WTC11 (cell line): ENCODE data around the gene ITIH5. TPM values are rescaled to one million over a fixed set of nuclear protein-coding genes. Genes with fewer than 3 reads are reported as not detected.

Experiments
- ATAC-seq: fragments of 200-7000 bp; cut with Tn5 transposase; 2 replicates; pipeline ENCODE4 v1.10.0; 2021; ENCODE audit warnings: mild to moderate bottlenecking, moderate library complexity
- CTCF ChIA-PET: fragments of 300-600 bp; sonication (Branson Sonifier 250); formaldehyde crosslinking; loops from one replicate; lab custom pipeline; 2021; ENCODE audit warnings: antibody characterized with exemption; lab: Charles Lee
- POLR2A ChIA-PET: fragments of 350-600 bp; sonication (Branson Sonifier 250); formaldehyde crosslinking; loops from one replicate; lab custom pipeline; 2021; ENCODE audit warnings: antibody characterized with exemption; lab: Charles Lee
- DNase-seq: peaks from one replicate; pipeline ENCODE4 v3.0.0; 2021; ENCODE audit warnings: low spot score
- H3K27ac Mint-ChIP-seq: 2 replicates; pipeline ENCODE4 v1.8.0; 2021; ENCODE audit warnings: mixed read lengths
- H3K27me3 Mint-ChIP-seq: 2 replicates; pipeline ENCODE4 v1.8.0; 2021; ENCODE audit warnings: low read depth, mild to moderate bottlenecking, moderate library complexity, mixed read lengths
- H3K36me3 Mint-ChIP-seq: 2 replicates; pipeline ENCODE4 v1.8.0; 2021; ENCODE audit warnings: mixed read lengths
- H3K4me1 Mint-ChIP-seq: 2 replicates; pipeline ENCODE4 v1.8.0; 2022; ENCODE audit warnings: mixed read lengths
- H3K4me3 Mint-ChIP-seq: 2 replicates; pipeline ENCODE4 v1.8.0; 2021; ENCODE audit warnings: mild to moderate bottlenecking, moderate library complexity, mixed read lengths
- H3K9me3 Mint-ChIP-seq: 2 replicates; pipeline ENCODE4 v1.8.0; 2021; ENCODE audit warnings: mixed read lengths
- ESRRA ChIP-seq: sonication (generic); formaldehyde crosslinking; IDR thresholded peaks from 2 replicates; pipeline ENCODE4 v1.8.1; 2022; ENCODE audit warnings: mild to moderate bottlenecking, missing genetic modification reagents, borderline replicate concordance
- GTF2I ChIP-seq: fragments of 250-450 bp; sonication (Bioruptor Pico); conservative IDR thresholded peaks from 2 replicates; pipeline ENCODE4 v1.4.0; 2021; ENCODE audit warnings: mild to moderate bottlenecking
- IRF2 ChIP-seq: sonication (generic); formaldehyde crosslinking; IDR thresholded peaks from 2 replicates; pipeline ENCODE4 v1.8.0; 2022; ENCODE audit warnings: low read depth, missing genetic modification reagents, borderline replicate concordance
- NR2C2 ChIP-seq: sonication (generic); formaldehyde crosslinking; IDR thresholded peaks from 2 replicates; pipeline ENCODE4 v1.8.0; 2022; ENCODE audit warnings: mild to moderate bottlenecking, missing genetic modification reagents
- SOX15 ChIP-seq: fragments of 250-450 bp; sonication (Bioruptor Pico); IDR thresholded peaks from 2 replicates; pipeline ENCODE4 v1.9.0; 2021; ENCODE audit warnings: mild to moderate bottlenecking
- TCF7 ChIP-seq: sonication (generic); formaldehyde crosslinking; IDR thresholded peaks from 2 replicates; pipeline ENCODE4 v1.8.0; 2022; ENCODE audit warnings: mild to moderate bottlenecking, low read depth, missing genetic modification reagents, moderate library complexity
- TEAD1 ChIP-seq: sonication (generic); formaldehyde crosslinking; IDR thresholded peaks from 2 replicates; pipeline ENCODE4 v1.8.0; 2022; ENCODE audit warnings: mild to moderate bottlenecking, missing genetic modification reagents
- ZNF121 ChIP-seq: sonication (generic); formaldehyde crosslinking; IDR thresholded peaks from 2 replicates; pipeline ENCODE4 v1.8.0; 2023; ENCODE audit warnings: missing genetic modification reagents
- ZNF138 ChIP-seq: sonication (generic); formaldehyde crosslinking; conservative IDR thresholded peaks from 2 replicates; pipeline ENCODE4 v1.8.1; 2022; ENCODE audit warnings: mild to moderate bottlenecking, moderate library complexity, missing genetic modification reagents
- ZNF416 ChIP-seq: fragments of 250-450 bp; sonication (Bioruptor Pico); IDR thresholded peaks from 2 replicates; pipeline ENCODE4 v1.9.0; 2021; ENCODE audit warnings: mild to moderate bottlenecking, inconsistent platforms
- ZNF423 ChIP-seq: fragments of 250-450 bp; sonication (Bioruptor Pico); IDR thresholded peaks from 2 replicates; pipeline ENCODE4 v2.1.2; 2022; ENCODE audit warnings: mild to moderate bottlenecking, moderate library complexity
- total RNA-seq: library from RNA; stranded (reverse); gene quantifications from 3 replicates; pipeline ENCODE4 v1.2.3, GENCODE V29; 2021
- TF ChIP-seq, protein P1 (sequence below): sonication (generic); formaldehyde crosslinking; IDR thresholded peaks from 2 replicates; pipeline ENCODE4 v1.8.0; 2023; ENCODE audit warnings: mild to moderate bottlenecking, missing genetic modification reagents
- TF ChIP-seq, protein P2 (sequence below): fragments of 250-450 bp; sonication (Bioruptor Pico); IDR thresholded peaks from 2 replicates; pipeline ENCODE4 v1.9.0; 2021; ENCODE audit warnings: moderate library complexity, mild to moderate bottlenecking, inconsistent platforms, borderline replicate concordance
- TF ChIP-seq, protein P3 (sequence below): fragments of 250-450 bp; sonication (Bioruptor Pico); IDR thresholded peaks from 2 replicates; pipeline ENCODE4 v1.9.0; 2021; ENCODE audit warnings: mild to moderate bottlenecking, borderline replicate concordance
- TF ChIP-seq, protein P4 (sequence below): sonication (generic); formaldehyde crosslinking; IDR thresholded peaks from 2 replicates; pipeline ENCODE4 v1.8.0; 2022; ENCODE audit warnings: mild to moderate bottlenecking, missing genetic modification reagents
- TF ChIP-seq, protein P5 (sequence below): fragments of 250-450 bp; sonication (Bioruptor Pico); IDR thresholded peaks from 2 replicates; pipeline ENCODE4 v1.9.0; 2021; ENCODE audit warnings: mild to moderate bottlenecking

ITIH5 gene
- total RNA-seq, 1 experiment from 2014 or later, result 3.1 TPM

DNA sequence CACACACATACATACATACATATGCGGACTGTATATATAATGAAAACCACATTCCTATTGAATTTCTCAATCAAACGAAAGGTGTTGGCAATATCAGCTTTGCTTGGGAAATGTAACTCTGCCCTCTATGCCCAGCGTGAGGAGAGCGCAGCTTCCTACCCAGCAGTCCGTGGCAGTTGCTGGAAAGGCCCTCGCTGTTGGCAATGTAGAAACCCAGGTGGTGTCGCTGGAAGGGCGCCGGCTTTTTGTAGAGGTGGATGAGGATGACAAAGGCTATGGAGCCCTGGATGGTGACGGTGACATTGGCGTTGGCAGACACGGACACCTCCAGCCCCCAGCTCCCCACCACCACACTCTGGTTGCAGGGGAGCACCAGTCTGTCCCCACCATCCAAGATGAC, 100.9 kb downstream of the ITIH5 start:
- no peaks in the 10 kb centered on the region for H3K36me3 Mint-ChIP-seq
- no peak for TF ChIP-seq ZNF121 (CRISPR knock-in tag)
- no peak for TF ChIP-seq ZNF416 (CRISPR knock-in tag)
- TF ChIP-seq, protein P1, sequence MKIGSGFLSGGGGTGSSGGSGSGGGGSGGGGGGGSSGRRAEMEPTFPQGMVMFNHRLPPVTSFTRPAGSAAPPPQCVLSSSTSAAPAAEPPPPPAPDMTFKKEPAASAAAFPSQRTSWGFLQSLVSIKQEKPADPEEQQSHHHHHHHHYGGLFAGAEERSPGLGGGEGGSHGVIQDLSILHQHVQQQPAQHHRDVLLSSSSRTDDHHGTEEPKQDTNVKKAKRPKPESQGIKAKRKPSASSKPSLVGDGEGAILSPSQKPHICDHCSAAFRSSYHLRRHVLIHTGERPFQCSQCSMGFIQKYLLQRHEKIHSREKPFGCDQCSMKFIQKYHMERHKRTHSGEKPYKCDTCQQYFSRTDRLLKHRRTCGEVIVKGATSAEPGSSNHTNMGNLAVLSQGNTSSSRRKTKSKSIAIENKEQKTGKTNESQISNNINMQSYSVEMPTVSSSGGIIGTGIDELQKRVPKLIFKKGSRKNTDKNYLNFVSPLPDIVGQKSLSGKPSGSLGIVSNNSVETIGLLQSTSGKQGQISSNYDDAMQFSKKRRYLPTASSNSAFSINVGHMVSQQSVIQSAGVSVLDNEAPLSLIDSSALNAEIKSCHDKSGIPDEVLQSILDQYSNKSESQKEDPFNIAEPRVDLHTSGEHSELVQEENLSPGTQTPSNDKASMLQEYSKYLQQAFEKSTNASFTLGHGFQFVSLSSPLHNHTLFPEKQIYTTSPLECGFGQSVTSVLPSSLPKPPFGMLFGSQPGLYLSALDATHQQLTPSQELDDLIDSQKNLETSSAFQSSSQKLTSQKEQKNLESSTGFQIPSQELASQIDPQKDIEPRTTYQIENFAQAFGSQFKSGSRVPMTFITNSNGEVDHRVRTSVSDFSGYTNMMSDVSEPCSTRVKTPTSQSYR (CRISPR knock-in tag), result no peak
- TF ChIP-seq, protein P2, sequence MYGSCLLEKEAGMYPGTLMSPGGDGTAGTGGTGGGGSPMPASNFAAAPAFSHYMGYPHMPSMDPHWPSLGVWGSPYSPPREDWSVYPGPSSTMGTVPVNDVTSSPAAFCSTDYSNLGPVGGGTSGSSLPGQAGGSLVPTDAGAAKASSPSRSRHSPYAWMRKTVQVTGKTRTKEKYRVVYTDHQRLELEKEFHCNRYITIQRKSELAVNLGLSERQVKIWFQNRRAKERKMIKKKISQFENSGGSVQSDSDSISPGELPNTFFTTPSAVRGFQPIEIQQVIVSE (CRISPR knock-in tag), result no peak
- no peak for TF ChIP-seq IRF2
- TF ChIP-seq, protein P3, sequence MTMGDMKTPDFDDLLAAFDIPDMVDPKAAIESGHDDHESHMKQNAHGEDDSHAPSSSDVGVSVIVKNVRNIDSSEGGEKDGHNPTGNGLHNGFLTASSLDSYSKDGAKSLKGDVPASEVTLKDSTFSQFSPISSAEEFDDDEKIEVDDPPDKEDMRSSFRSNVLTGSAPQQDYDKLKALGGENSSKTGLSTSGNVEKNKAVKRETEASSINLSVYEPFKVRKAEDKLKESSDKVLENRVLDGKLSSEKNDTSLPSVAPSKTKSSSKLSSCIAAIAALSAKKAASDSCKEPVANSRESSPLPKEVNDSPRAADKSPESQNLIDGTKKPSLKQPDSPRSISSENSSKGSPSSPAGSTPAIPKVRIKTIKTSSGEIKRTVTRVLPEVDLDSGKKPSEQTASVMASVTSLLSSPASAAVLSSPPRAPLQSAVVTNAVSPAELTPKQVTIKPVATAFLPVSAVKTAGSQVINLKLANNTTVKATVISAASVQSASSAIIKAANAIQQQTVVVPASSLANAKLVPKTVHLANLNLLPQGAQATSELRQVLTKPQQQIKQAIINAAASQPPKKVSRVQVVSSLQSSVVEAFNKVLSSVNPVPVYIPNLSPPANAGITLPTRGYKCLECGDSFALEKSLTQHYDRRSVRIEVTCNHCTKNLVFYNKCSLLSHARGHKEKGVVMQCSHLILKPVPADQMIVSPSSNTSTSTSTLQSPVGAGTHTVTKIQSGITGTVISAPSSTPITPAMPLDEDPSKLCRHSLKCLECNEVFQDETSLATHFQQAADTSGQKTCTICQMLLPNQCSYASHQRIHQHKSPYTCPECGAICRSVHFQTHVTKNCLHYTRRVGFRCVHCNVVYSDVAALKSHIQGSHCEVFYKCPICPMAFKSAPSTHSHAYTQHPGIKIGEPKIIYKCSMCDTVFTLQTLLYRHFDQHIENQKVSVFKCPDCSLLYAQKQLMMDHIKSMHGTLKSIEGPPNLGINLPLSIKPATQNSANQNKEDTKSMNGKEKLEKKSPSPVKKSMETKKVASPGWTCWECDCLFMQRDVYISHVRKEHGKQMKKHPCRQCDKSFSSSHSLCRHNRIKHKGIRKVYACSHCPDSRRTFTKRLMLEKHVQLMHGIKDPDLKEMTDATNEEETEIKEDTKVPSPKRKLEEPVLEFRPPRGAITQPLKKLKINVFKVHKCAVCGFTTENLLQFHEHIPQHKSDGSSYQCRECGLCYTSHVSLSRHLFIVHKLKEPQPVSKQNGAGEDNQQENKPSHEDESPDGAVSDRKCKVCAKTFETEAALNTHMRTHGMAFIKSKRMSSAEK (CRISPR knock-in tag), result no peak
- TF ChIP-seq, protein P4, sequence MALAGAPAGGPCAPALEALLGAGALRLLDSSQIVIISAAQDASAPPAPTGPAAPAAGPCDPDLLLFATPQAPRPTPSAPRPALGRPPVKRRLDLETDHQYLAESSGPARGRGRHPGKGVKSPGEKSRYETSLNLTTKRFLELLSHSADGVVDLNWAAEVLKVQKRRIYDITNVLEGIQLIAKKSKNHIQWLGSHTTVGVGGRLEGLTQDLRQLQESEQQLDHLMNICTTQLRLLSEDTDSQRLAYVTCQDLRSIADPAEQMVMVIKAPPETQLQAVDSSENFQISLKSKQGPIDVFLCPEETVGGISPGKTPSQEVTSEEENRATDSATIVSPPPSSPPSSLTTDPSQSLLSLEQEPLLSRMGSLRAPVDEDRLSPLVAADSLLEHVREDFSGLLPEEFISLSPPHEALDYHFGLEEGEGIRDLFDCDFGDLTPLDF (CRISPR knock-in tag), result no peak
- TF ChIP-seq ESRRA, result no peak
- no peak for TF ChIP-seq GTF2I (CRISPR knock-in tag)
- TF ChIP-seq, all 79 proteins: peak for 0
- Mint-ChIP-seq H3K4me1 (peaks cover 11% of the 10 kb centered on the region), H3K4me3 (no peak overlapping the region), H3K27ac (no peak overlapping the region), H3K27me3 (no peaks in the 10 kb centered on the region), H3K9me3 (no peaks in the 10 kb centered on the region)
- no peak for DNase-seq
- CTCF ChIA-PET, result no interaction called here
- ATAC-seq, result no peak
- POLR2A ChIA-PET, result no interaction called here

DNA sequence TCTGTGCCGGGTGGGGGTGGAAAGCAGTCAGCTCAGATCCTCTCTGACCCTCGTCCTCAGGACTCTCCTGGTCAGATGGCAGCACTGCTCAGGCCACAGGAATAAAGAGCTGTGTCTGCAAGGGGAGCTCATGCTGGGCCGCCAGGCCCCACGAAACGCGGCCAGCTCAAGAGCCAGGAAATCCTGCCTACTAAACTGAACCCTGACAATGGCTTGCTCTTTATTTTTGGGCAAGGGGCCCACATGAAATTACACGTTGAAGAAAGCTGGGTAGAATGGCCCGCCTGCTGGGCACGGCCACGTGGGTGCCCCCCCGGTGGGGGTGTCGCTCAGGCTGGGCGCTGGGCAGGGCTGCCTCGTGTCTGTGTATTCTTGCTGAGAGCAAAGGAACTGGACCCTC, 103.0 kb downstream of the ITIH5 start:
- Mint-ChIP-seq H3K36me3 (no peaks in the 10 kb centered on the region), H3K27me3 (no peaks in the 10 kb centered on the region; the same call in 1 of the 2 replicates), H3K4me3 (no peak overlapping the region), H3K4me1 (peaks cover 21% of the 10 kb centered on the region), H3K27ac (no peak overlapping the region; the same call in 1 of the 2 replicates), H3K9me3 (no peaks in the 10 kb centered on the region)
- DNase-seq (no peak), ATAC-seq (no peak)
- ChIA-PET CTCF (interaction anchor here (0.6 to 1.5 kb wide), 2 partner anchors 18 to 59 kb away, joined by 3 read pairs; no protein-coding TSS in a partner anchor), POLR2A (no interaction called here)
- TF ChIP-seq SOX15 (CRISPR knock-in tag) (no peak), ZNF138 (CRISPR knock-in tag) (no peak)

DNA sequence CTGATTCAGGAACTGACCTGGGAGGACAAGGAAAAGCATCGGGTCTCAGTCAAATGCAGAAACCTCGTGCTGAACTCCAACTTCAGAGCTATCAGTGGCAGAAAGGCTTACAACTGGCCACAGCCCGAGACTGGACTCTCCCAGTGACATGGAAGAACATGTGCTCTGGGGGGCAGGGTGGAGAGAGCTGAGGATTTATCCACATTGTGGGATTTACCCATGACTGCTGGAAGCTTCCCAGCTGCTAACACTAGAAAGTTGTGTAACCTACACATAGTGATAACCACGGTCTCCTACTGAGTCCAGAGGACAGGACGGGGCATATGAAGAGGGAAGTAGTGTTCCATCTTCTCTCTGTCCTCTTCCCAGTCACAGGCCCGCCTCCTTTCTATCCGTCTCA, 103.4 kb downstream of the ITIH5 start:
- Mint-ChIP-seq H3K27me3 (no peaks in the 10 kb centered on the region; the same call in 1 of the 2 replicates), H3K36me3 (no peaks in the 10 kb centered on the region), H3K4me1 (peaks cover 21% of the 10 kb centered on the region), H3K27ac (no peak overlapping the region; the same call in 1 of the 2 replicates), H3K4me3 (no peak overlapping the region), H3K9me3 (no peaks in the 10 kb centered on the region)
- CTCF ChIA-PET, result interaction anchor here (0.6 to 3.2 kb wide), 4 partner anchors 19 to 84 kb away, joined by 3 to 18 read pairs (median 3); no protein-coding TSS in a partner anchor
- ATAC-seq, result no peak
- POLR2A ChIA-PET, result no interaction called here
- DNase-seq, result no peak
- TF ChIP-seq NR2C2 (CRISPR knock-in tag) (no peak), ZNF423 (CRISPR knock-in tag) (no peak), ZNF138 (CRISPR knock-in tag) (no peak), TEAD1 (CRISPR knock-in tag) (no peak), TCF7 (CRISPR knock-in tag) (no peak)
- TF ChIP-seq, protein P3 (CRISPR knock-in tag), result no peak
- TF ChIP-seq, protein P5, sequence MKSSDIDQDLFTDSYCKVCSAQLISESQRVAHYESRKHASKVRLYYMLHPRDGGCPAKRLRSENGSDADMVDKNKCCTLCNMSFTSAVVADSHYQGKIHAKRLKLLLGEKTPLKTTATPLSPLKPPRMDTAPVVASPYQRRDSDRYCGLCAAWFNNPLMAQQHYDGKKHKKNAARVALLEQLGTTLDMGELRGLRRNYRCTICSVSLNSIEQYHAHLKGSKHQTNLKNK (CRISPR knock-in tag), result no peak
